HG03135 (cell line): ENCODE measurements around the gene NPBWR2.

Experiments
- ATAC-seq: cut with Tn5 transposase; IDR thresholded peaks from one replicate; pipeline ENCODE4 v1.9.1; 2021; ENCODE audit warnings: mild to moderate bottlenecking, moderate library complexity; ENCODE audit not compliant: unreplicated experiment

The NPBWR2 gene

DNA sequence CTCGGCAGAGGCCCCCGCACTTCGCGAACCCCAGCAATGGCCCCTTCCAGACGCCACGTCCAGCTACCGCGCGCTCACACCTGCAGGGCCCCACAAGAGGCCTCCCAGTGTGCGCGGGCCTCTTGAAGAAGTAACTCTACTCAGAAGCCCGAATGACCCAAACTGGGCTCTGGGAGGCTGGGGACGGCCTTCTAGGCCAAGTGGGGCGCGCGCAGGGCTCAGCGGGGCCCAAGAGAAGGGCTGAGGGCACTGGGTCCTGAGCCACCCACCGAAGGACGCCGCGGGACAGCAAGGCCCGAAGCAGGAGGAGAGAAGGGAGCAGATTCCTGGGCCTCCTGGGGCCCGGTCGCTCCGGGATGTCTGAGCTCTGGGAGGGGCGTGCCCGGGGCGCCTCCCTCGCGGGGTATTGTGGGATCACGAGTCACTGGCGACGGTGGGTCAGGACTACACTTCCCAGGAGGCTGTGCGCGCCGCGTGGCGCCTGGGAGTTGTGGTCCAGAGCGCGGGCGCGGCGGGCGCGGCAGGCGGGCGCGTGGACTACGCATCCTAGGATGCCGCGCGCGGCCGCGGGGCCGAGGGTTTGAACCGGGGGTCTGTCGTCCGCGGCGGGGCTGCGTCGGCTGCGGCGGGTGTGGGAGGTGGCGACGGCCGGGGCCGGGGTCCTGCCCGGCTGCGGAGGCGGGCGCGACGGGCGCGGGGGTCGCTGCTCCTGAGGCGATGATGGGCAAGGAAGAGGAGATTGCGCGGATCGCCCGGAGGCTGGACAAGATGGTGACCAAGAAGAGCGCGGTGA is 44.6 kb downstream of the NPBWR2 start, which contains the start of gene TCEA2:
Gene TCEA2, plus strand, starts transcription at position 603 of the 793 bp plus-strand sequence. Its CDS starts 115 bp downstream, at position 718.
- ATAC-seq, result peak; percentile 69

DNA sequence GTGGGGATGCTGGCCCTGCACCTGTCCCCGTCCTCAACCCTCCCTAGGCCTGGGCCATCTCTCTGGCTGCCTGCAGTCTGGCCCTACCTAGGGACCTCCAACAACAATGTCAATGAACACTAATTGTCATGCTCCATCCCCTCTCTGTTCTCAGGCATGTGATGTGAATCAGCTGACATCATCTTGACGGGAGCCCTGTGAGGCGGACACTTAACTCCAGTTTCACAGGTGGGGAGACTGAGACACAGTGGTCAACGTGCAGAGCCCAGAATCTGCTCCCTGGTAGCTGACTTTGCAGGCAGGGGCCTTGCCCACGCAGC is 45.1 kb downstream of the NPBWR2 start:
- no peak for ATAC-seq

DNA sequence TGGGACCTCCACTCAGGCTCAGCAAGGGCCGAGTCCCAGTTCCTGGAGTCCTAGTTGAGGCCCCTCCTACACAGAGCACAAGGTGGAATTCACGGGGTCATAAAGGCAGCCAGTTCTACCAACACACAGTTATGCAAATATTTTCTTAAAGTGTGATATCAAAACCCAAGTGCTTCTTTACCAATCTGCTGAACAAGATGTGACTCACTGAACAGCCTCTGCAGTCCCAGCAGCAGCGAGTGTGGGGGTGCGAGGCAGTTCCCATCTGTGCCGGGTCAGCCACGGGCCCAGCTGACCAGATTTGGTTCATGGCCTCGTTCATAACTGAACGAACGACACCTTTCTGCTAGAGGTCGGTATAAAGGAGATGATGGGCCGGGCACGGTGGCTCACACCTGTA is 48.8 kb downstream of the NPBWR2 start:
- no peak for ATAC-seq

GRCh38 chr20:64057628-64058498 is 49.5 kb downstream of the NPBWR2 start:
- no peak for ATAC-seq

DNA sequence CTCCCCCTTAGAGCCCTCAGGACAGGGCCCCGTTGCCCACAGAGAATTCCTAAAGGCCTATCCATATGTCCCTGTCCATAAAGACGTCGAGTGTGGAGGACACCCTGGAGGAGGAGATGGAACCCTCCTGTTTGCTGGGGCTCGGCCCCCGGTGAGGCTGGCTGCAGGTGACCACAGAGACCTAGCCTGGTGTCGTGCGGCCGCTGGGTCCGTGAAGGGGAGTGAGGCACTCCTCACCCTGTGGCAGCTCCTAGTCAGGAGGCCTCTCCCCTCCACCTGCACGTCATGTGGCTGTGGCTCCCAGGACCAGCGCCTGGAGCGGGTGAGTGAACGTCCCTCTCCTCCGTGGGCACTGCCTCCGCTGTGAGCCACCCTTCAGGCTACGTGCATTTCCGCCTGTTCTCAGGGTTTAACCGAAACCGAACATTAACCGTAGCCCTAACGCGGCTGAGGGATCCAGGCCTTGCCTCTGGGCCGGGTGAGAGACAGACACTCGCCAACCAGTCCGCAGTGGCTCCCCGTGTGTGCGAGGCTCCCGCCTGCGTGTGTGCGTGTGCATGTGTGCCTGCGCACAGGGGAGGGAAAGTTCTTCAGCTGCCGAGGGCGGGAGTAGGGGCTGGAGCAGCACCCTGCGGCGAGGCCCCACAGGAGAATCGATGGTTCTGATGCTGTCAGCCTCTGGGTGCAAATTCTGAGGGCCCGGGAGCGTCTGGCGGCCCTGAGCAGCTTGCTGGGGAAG is 50.3 kb downstream of the NPBWR2 start:
- ATAC-seq, result no peak

GRCh38 chr20:64056639-64056888 is 50.8 kb downstream of the NPBWR2 start:
- ATAC-seq, result no peak

DNA sequence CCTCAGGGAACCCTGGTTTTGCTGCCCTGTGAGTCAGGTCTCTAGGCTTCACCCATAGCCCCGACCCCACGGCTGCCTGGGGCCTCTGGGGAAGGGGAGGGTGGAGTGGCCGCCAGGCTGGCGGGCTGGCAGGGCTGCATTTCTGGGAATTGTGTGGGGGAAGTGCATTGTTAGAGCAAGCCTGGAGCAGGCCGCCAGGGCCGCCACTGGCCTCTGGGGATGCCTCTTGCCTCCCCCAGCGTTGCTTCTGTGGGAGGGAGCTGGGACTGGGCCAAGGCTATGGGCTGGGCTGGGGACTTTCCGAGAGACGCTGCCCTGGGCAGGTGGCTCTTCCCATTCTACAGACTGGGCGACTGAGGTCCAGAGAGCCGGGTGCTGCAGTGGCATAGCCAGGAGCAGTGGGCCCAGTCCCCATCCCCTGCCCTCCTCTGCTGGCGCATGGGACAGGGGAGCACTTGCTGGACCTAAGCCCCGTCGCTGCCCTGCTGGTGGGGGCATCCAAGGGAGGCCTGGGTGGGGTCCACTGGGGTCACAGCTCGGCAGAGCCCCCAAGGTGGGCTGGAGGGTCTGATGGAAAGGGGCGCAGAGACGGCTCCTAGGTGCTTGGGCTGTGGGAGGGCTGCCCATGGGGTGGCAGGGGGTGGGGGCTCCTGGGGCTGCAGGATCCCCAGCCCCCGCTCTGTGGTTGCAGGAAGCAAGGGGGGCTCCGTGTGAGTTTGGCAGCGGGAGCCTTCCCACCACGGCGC is 51.3 kb downstream of the NPBWR2 start:
- ATAC-seq, result no peak

DNA sequence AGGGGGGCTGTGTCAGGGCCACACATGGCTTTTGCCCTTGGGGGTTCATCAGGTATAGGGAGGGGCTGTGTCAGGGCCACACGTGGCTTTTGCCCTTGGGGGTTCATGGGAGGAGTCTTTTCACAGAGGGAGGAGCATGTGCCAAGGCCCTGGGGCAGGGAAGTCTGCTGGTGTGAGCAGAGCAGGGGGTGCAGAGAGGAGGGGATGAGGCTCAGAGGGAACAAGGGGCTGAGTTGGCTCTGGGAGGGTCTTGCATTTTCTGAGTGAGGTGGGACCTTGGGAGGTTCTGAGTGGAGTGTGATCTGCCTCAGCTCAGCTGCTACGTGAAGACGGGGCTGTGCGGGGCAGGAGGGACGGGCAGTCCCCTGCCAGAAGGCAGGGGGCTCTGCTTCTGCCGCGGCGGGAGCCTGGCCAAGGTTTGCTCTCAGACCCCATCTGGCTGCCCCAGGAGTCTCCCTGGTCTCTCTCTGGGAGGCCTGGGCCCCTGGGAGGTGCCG is 51.9 kb downstream of the NPBWR2 start:
- no peak for ATAC-seq

- no peak for ATAC-seq
These were observed 53.3 kb downstream of the NPBWR2 start for GRCh38 chr20:64053841-64054661.
